HG03039 (cell line): ENCODE data around the gene FHIT.

Experiments
- ATAC-seq: cut with Tn5 transposase; IDR thresholded peaks from one replicate; pipeline ENCODE4 v1.9.1; 2021; ENCODE audit warnings: mild to moderate bottlenecking, moderate library complexity; ENCODE audit not compliant: unreplicated experiment

FHIT gene

DNA sequence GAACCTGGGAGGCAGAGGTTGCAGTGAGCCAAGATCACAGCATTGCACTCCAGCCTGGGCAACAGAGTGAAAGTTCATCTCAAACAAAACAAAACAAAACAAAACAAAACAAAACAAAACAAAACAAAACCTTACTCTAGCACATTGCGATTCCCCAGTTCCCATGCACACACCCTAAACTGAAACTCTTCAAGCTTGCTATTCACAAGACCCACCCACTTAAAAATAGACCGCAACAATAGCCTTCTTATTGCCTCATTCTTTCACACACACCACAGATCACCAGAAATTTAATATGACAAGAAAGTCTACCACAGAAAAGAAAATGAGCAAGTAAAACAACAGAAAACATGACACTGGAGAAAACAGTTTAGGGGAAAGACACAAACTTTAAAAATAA is 598.4 kb downstream of the FHIT start:
- ATAC-seq, result no peak

DNA sequence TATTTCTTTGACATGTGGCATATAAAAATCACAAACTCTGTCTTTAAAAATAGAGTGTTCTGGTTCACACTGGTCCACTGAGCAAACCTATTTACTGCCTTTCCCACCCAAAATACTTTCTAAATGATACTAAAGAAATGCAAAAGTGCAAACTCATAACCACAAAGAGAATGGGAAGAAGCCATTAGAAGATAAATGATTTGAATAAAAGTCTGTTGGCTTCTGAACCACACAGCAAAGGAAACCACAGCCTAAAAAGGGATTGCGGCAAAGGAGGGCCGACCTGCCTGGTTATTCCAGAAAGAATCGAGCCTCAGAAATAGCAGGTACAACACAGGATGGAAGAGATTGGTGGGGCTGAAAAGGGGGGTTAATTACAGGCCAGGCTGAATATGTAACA is 599.5 kb downstream of the FHIT start:
- ATAC-seq, result no peak

DNA sequence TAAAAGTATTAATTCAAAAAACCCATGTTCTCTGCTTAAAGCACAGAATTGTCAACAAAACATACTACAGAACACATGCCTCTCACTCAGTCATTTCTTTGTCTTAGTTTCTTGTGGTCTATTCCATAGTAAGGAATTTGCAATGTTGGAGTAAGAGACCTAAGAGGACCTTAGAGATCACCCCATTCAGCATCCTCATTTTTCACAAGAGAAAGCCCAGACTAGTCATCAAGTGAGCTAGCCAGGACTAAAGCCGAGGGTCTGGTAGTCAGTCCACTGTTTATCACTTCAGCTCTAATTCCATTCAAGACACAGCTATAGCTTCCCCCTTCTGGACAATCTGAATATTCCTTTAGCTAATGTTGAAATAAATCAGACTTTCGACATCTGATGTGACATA is 601.1 kb downstream of the FHIT start:
- ATAC-seq, result no peak

DNA sequence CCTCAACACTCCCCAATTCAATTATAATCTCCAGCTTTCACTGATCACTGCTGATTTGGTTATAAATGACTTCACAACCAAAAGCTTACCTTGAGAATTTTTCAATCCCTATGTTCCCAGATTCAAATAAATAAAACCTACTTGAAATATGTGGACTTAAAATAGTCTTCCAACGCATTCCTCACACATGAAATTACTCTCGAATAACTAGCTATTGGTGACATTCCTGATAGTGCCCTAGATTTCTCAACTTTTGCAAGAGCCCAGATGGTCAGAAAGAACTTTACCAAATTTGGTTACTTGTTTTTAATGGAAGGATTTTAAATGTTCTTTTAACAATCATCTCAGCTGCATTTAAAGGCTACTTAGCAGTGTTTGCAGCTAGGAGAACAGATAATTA is 605.5 kb downstream of the FHIT start:
- no peak for ATAC-seq

DNA sequence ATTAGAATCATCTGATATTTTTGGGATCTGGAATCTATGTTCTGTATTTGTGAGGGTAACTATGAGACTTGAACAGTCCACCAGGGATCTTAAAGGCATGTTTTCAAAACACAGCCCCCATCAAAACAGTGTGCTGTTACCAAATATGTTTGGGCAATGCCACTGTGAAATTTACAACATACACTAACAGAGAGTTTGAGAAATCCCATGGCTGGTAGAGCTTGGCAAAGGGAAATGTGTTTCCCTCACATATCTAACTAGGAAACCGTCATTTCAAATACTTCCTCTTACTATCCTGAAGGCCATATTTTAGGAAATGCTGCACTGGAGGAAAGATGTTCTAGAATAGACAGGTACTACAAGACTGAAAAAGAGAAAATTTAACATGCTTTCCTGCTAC is 607.4 kb downstream of the FHIT start:
- no peak for ATAC-seq

DNA sequence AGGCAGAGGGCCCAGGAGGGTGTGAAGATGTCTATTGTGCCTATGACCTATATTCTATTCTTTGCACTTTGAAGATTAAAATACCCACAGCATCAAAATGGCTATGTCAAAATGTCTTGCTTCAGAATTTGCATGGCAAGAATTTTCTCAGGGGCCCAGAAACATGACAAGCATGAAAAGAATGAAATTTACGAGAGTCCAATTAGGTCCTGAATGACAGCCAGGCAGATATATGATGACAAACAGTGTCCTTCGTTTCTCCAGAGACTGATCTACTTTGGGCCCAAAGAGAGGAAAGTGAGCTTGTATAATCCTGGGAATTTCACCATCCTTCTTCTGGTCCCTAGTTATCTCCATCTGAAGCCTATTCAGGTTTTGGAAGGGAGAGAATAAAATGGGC is 609.9 kb downstream of the FHIT start:
- ATAC-seq, result no peak

DNA sequence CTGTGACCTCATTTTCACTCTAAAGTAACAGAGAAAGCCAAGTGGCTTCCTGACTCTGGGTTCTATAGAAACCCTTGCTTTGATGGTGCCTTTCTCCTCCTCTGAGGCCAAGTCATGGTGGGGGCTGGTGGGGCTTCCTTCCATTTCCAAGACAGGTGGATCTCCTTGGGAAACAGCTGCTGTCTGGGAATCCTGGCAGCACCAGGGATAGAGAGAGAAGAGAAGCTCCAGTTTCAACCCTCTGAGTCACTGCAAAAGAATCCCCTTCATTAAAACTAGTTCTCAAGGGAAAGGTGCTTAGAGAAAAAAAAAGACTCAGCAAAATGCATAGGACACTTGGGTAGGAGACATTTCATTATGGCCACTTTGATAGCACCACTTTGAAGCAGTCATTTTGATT is 614.4 kb downstream of the FHIT start:
- no peak for ATAC-seq

DNA sequence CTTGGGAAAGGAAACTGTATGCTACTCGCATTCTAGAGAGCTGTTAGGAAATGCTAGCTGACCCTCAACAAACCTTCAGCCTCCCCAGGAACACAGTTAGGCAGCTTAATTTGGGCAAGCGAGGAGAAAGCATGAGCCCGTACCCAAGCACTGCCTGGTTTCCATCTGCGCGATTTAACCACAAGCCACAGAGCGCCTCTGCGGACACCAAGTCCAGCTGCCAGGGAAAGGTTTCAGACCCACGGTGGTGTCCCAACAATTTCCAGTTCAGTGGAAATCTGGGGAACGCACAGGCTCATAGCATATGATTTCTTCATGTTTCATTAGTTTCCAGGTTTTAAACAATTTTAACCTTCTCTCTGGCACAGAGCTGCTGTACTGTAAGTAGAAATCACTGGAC is 617.6 kb downstream of the FHIT start:
- ATAC-seq, result no peak

DNA sequence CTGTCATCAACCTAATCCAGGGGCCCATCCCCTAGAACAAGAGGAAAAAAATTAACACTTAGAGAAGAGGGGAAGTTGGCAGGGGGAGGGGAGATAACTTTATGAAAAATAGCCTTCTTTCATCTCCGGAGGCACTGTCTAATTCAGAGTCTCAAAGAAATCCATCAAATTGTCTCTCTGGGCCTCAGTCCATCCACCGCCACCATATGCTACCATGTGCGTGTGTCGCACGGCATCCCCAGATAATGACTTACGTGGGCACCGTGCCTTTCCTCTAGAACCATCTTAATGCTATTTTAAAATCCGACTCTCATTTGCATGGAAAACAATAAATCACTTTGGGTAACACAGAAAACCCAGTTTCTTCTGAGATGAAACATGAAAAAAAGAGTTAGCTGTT is 619.7 kb downstream of the FHIT start:
- ATAC-seq, result no peak

DNA sequence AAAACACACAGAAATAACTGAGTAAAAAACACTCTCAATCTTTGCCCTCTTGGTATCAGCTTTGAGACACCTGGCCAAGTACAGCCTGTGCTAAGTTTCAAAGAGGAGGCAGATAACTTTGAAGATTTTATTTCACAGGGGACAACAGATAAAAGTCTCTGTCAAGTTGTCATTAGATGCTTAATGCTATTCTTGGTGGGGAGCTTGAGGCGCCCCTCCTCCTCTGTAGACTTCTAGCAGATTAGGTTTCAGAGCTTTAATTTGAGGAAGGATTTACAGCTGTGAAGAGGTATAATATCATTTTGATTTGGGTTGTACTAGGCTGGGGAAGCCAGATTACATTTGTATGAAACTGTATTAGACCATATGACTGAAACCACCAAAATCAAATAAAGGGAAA is 620.3 kb downstream of the FHIT start:
- ATAC-seq, result no peak

DNA sequence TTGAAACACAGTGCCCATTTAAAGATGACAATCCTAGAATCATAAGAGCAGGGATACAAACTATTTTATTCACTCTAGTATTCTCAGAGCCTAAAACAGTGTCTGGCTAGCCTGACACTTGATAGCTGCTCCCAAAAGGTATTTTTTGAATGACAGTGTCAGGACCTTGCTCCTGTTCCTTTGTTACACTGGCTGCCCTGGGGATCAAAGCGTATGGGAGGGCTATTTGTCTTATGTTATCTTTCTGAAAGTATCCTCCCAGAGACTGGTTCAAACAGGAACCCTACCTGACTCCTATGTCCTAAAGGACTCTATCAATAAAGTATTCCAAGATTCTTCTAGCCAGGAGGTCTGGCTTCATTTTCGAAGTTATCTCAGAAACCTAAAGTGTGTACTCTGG is 621.4 kb downstream of the FHIT start:
- ATAC-seq, result no peak

DNA sequence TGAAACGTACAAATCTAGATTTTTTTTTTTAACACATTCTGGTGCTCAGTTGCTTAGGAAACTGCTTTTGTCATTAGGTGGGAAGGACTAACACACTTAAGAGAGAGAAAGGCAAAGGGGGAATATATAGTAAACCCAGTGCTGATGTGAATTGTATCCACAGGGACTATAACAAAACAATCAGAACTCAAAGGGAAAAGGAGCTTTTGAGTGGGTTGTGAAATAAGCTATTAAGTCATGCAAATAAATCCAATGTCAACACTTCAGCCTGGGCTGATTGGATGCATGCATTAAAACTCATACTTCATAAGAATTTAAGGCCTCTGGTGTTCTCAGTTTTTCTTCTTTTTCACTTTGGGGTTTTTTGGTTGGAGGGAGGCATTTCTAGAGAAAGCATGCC is 628.9 kb downstream of the FHIT start:
- no peak for ATAC-seq

DNA sequence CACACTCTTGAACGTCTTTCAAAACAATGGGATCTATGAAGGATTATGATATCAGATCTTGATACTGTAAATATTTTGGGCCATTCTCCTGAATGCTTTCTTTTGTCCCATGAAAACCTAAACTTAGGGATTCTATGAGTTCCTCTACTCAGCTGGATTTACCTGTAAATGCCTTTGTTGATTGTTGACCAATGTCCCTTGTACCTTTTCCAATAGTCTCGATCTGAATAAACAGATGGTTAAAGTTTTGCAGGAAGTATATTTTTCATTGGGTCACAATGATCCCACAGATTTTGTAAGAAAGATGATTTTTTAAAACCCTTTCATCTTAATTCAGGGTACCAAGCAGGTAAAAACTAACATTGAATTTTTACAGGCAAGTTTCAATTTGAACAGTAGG is 634.1 kb downstream of the FHIT start:
- ATAC-seq, result no peak

DNA sequence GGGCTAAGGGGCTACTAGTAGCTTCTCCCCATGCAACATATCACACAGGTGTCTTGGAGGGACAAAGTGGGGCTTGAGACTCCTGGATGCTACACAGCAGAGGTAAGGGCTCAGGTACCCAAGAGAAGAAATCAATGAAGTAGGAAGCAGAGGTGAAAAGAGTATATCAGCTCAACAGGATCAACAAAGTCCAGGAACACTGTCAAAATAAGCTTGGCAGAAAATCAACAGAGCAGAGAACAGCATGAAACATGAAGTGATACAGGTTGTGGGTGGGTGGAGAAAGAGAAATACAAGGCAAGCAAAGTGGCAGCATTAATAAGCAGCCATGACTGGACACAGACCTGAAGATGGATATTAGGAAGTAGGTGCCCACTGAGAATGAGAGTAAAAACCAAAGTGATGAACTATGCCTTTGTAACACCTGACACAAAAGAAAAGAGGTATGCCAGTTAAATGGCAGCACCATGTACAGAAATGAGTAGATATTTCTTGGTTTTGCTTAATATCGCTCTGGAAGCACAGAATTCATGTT is 637.4 kb downstream of the FHIT start:
- no peak for ATAC-seq

DNA sequence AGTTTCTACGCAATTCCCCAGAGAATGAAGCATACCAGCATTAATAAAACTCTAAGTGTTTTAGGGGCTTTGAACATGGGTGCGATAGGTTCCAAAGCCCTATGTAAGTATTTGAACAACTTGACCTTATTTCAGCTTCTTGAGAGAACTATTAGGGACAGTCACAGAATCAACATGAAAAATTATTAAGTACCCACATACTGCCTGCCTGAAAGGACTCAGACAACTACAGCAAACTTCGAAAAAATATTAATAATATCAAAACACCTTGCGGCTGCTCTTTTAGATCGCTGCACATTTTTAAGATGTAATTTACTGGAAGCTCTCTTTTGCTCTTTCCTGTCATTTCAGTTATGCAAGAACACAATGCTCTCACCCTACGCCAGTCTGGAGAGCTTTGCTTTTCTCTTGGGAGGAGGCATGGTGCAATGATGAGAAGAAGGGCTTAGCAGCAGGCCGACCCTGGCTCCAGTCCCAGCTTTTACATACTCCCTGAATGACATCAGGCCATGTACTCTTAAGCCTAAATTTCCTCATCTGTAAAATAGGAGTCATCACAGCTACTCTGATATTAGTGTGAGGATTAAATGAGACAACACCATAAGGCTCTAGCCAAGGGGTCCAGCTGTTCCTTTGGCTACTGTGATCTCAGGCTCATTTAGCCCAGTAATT is 640.7 kb downstream of the FHIT start:
- ATAC-seq, result no peak

DNA sequence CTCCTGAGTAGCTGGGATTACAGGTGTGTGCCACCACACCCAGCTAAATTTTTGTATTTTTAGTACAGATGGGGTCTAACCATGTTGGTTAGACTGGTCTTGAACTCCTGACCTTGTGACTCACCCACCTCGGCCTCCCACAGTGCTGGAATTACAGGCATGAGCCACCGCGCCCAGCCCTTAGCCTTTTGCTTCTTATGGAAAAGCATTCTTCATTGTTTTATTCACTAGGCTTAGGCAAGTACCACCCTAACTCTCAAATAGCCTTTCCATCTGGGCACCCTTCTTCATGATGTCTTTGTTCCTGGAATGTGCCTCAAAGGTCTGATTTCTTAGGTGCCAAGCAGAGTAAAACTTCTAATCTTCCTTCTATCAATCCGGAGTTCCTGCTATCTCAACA is 641.8 kb downstream of the FHIT start:
- no peak for ATAC-seq

DNA sequence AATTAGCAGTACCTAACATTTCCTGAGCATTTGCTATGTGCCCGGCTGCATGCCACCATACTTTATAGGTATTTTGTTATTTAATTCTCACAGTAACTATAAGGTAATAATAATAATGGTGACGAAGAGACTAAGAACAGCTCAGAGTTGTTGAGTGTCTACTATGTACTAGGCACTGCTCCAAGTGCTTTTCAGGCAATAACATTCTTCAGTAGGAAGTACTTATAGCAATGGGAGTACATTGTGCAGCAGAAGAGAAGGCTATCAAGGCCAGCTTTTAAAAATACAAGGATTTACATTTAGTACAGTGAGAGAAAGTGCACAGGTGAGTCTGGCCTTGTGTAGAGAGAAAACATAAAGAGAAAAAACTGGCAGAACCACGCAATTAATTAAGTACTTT is 647.4 kb downstream of the FHIT start:
- no peak for ATAC-seq

DNA sequence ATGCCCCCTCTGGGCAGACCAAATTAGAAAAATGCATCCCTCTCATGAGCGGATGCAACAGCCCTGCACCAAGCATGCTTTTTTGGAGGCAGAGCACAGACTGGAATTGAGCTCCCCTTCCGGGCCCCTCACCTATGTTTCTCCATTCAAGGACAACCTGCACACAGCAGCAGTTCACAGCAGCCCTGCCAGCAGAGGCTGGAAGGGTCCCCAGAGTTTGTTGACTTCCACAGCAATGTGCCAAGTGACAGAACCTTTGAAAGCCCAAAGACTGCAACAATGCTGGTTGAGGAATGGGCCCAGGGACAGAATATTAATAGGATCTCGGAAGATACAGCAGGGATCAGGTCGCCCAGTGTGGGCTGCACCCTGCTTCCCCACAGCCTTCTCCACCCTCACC is 650.4 kb downstream of the FHIT start:
- ATAC-seq, result no peak

DNA sequence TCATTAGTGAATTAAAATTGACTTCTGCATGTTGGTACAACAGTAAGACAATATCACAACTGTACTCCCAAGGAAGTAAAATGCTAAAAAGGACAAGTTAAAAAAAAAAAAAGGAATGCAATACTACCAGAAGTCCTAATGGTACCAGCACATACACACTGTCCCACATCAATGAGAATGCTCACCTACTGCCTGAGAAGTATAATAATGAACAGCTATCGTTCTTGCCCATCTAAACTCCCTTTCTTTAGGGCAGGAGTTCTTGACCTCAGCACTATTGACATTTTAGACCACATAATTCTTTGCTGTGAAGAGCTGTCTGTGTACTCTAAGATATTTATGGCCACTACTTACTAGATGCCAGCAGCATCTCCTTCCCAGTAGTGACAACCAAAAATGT is 651.7 kb downstream of the FHIT start:
- no peak for ATAC-seq

DNA sequence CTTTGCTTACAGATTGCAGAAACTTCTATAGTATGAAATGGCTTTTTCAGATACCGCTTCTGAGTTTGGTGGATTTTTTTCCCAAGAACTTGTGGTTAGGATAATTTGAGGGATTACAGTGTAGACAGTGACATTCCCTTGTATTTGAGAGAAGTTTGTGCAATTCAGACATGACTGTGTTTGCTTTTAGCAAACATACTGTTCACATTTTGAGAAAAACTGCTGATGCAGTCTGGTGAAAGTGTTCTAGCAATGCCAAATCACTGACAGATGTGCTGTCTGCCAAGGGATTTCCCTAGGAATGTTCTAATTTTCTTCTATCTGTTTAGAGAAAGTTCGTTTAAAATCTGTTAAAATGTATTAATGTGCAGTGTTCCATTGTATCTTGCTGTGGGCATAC is 652.6 kb downstream of the FHIT start:
- ATAC-seq, result no peak

DNA sequence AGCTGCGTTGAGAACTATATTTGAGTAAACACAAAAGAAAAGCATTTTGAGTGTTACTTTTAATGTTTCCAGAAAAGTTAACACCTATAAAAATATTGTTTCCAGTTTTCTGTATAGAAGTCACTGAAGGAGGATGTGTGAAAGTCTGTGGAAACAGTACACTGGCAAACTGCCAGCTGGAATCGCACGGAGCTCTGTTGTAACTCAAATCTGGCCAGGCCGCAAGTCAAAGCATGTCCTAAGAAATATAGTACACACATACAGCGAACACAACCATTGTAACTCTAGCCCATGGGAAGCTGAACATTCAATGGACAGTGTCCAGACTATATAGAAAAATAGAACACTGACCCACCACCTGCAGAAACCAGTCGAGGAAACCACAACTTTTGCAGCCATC is 657.2 kb downstream of the FHIT start:
- no peak for ATAC-seq

DNA sequence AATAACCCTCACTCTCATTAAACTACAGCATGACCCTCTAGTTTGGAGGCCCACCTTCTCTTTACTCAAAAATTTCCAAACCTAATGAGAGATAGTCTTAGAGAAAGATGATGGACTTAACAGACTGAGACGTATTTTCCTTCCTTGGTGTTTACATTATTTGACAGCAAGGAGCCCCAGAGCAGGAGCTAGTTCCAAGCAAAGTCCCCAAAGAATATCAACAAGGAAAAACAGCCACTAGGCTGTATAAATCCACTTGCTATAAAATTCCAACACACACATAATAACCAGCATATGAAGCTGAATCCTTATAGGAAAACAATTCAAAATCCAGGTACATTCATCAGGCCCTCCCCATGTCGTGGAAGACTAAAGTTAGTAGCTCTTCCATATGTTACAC is 660.0 kb downstream of the FHIT start:
- no peak for ATAC-seq

DNA sequence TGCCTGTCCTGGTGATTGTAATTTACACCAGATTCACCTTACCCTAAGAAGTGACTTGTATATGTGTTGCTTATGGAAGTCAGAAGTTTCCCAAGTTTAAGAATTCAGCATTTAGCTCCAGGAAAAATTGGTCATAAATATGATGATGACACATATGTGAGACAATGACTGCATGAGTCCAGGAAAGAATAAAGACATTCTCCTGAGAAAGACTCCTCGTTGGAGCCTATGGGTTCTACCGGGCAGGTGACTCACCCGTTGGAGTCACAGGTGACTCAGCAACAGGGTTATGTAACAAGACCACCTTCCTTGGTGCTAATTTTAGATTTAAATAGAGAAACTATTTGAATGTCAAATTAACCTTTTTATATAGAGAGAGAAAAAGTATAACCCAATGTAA is 662.4 kb downstream of the FHIT start:
- no peak for ATAC-seq
